ENCODE results near the gene HSPA4. TPM values are rescaled to one million over a fixed set of nuclear protein-coding genes. Genes with fewer than 3 reads are reported as not detected.

The HSPA4 gene
- polyA plus RNA-seq, 1 donor from 2014 or later: 75.9 TPM

DNA sequence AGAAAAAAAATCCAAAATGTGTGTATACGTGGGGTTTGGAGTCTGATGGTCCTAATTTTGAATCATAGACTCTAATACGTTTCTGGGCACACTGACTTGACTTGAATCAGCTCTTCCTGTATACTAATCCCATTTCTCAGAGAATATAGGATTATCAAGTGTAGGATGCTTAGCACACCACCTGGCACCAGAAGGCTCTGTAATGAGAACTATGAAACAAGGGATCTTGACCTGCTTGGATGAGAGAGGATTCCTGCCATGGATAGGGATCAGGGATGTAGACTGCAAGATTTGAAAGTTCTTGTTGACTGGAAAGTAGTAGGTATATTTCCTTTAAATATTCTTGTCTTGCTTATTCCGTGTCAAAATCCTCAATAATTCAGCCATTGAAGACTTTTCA is 7.8 kb downstream of the HSPA4 start:
- H3K4me2 ChIP-seq (ENCODE audit: low read length): no peak overlapping the region
- no peak for TF ChIP-seq TAF1 (IDR thresholded peaks at IDR 0.05; ENCODE audit: low read depth)
- no peak for TF ChIP-seq POLR2AphosphoS5 (IDR thresholded peaks at IDR 0.05)
- TF ChIP-seq MXI1 (conservative IDR thresholded peaks at IDR 0.05; ENCODE audit: poor library complexity, severe bottlenecking): no peak
- TF ChIP-seq REST (IDR thresholded peaks at IDR 0.05; ENCODE audit: borderline replicate concordance): no peak
- TF ChIP-seq EZH2 (IDR thresholded peaks at IDR 0.05; ENCODE audit: borderline replicate concordance, insufficient read depth, low read length, poor library complexity, severe bottlenecking): no peak
- TF ChIP-seq RAD21 (conservative IDR thresholded peaks at IDR 0.05): no peak
- H3K9me3 ChIP-seq (ENCODE audit: low read length): no peaks in the 10 kb centered on the region
- H3F3A ChIP-seq (ENCODE audit: insufficient read depth, low read length, poor library complexity, severe bottlenecking): no peaks in the 10 kb centered on the region
- H4K20me1 ChIP-seq (ENCODE audit: insufficient read depth): peaks cover 1% of the 10 kb centered on the region
- no peak overlapping the region for H3K27ac ChIP-seq (ENCODE audit: low read length)
- H3K36me3 ChIP-seq (ENCODE audit: insufficient read depth, low read length): no peaks in the 10 kb centered on the region
- H3K79me2 ChIP-seq (replicated peaks; ENCODE audit: insufficient read depth, low read length): peaks cover 78% of the 10 kb centered on the region
- H3K27me3 ChIP-seq (ENCODE audit: insufficient read depth, low read depth, low read length): no peaks in the 10 kb centered on the region
- no peak overlapping the region for H3K4me3 ChIP-seq (ENCODE audit: low read length)
- H2AFZ ChIP-seq (ENCODE audit: low read depth, low read length): no peak overlapping the region
- no peak overlapping the region for H3K9ac ChIP-seq (ENCODE audit: low read length)
- H3K9me2 ChIP-seq (ENCODE audit: insufficient read depth, low read length): no peaks in the 10 kb centered on the region

DNA sequence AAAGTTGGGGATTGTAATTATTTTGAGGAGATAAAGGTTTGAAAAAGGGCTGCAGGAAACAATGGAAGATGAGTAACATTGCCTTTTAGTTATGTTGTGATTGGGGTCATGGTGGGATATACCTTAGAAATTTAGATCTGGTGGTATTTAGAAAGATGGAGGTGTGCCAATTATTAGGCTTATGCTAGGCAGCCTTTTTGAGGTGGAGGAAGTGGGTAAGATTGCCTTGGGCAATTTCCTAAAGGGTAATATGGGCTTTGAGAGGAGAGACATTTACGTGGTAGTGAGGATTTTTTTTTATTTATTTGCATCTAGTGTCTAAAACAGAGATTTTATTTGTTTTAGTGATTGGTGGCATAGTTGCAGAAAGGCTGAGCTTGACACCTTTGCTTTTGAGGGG is 10.5 kb downstream of the HSPA4 start:
- no peak overlapping the region for H3K27ac ChIP-seq (ENCODE audit: low read length)
- H2AFZ ChIP-seq (ENCODE audit: low read depth, low read length): no peak overlapping the region
- no peak overlapping the region for H3K9ac ChIP-seq (ENCODE audit: low read length)
- H4K20me1 ChIP-seq (ENCODE audit: insufficient read depth): peaks cover 6% of the 10 kb centered on the region
- peaks cover 52% of the 10 kb centered on the region for H3K79me2 ChIP-seq (replicated peaks; ENCODE audit: insufficient read depth, low read length)
- H3F3A ChIP-seq (ENCODE audit: insufficient read depth, low read length, poor library complexity, severe bottlenecking): no peaks in the 10 kb centered on the region
- TF ChIP-seq MXI1 (conservative IDR thresholded peaks at IDR 0.05; ENCODE audit: poor library complexity, severe bottlenecking) (no peak), CTCF (IDR thresholded peaks at IDR 0.05; ENCODE audit: poor library complexity, severe bottlenecking) (no peak), POLR2AphosphoS5 (IDR thresholded peaks at IDR 0.05) (no peak), EP300 (conservative IDR thresholded peaks at IDR 0.05; ENCODE audit: poor library complexity, severe bottlenecking) (no peak), EZH2 (IDR thresholded peaks at IDR 0.05; ENCODE audit: borderline replicate concordance, insufficient read depth, low read length, poor library complexity, severe bottlenecking) (no peak), RAD21 (conservative IDR thresholded peaks at IDR 0.05) (no peak), TAF1 (IDR thresholded peaks at IDR 0.05; ENCODE audit: low read depth) (no peak), REST (IDR thresholded peaks at IDR 0.05; ENCODE audit: borderline replicate concordance) (no peak), SMC3 (conservative IDR thresholded peaks at IDR 0.05; ENCODE audit: poor library complexity) (no peak)
- no peaks in the 10 kb centered on the region for H3K9me3 ChIP-seq (ENCODE audit: low read length)
- H3K9me2 ChIP-seq (ENCODE audit: insufficient read depth, low read length): no peaks in the 10 kb centered on the region
- H3K4me2 ChIP-seq (ENCODE audit: low read length): no peak overlapping the region
- no peak overlapping the region for H3K4me3 ChIP-seq (ENCODE audit: low read length)
- no peaks in the 10 kb centered on the region for H3K27me3 ChIP-seq (ENCODE audit: insufficient read depth, low read depth, low read length)
- H3K36me3 ChIP-seq (ENCODE audit: insufficient read depth, low read length): no peaks in the 10 kb centered on the region

All from neural cell (in vitro differentiated cells).